Measurements from ENCODE around the gene XYLT1.
"Not testable (repeated sequence)": the region's sequence is repeated elsewhere in the genome, so short reads cannot be mapped to it uniquely, and the experiment has no call there.

The XYLT1 gene

DNA sequence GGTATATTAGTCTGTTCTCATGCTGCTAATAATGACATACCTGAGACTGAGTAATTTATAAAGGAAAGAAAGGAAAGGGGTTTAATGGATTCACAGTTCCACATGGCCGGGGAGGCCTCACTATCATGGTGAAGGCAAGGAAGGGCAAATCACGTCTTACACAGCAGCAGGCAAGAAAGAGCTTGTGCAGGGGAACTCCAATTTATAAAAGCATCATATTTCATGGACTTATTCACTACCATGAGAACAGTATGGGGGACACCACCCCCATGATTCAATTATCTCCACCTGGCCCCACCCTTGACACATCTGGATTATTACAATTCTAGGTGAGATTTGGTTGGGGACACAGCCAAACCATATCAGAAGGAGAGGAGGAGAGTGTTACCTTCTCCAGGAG is 17.7 kb upstream of the XYLT1 start:
- no peak for DNase-seq

DNA sequence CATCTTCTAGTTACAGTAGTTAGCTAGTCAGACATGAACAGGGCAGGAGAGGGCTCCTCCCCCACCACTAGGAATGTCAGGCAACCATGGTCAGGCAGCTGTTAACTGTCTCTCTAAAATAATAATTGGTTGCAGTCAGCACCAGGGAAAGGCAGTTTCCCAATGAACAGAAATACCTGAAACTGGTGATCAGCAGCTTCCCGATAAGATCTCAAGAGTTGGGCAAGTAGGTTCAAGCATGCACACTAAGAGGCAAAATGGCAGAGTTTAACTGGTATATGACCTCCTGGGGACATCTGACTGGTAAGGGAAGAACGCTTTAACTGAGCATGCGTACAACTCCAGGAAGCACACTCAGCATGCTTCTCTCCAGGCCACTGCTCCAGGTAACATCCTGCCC is 12.6 kb upstream of the XYLT1 start:
- DNase-seq, result no peak

DNA sequence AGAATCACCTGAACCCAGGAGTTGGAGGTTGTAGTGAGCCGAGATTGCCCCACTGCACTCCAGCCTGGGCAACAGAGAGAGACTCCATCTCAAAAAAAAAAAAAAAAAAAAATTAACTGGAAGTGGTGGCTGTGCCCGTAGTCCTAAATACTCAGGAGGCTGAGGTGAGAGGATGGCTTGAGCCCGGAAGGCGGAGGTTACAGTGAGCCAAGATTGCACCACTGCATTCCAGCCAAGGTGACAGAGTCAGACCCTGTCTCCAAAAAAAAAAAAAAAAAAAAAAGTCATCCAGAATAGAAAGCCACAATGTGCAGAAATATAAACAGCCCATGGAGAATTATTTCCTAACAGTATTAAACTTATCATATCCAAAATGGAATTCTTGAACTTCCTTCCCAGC is 11.6 kb upstream of the XYLT1 start:
- DNase-seq, result not testable (repeated sequence)

DNA sequence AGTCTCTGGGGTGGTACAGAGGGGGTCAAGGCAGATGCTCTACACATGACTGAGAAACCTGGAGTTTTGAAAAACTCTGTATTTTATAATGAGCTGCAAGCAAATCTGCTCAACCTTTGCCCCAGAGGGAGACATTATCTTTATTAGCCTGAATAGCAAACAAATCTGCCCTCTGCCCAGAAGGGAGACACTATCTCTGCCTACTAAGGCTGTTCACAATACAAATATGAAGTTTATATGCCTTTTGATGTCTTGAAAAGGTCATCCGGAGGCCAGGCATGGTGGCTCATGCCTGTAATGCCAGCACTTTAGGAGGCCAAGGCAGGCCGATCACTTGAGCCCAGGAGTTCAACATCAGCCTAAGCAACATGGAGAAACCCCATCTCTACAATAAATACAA is 11.0 kb upstream of the XYLT1 start:
- no peak for DNase-seq

DNA sequence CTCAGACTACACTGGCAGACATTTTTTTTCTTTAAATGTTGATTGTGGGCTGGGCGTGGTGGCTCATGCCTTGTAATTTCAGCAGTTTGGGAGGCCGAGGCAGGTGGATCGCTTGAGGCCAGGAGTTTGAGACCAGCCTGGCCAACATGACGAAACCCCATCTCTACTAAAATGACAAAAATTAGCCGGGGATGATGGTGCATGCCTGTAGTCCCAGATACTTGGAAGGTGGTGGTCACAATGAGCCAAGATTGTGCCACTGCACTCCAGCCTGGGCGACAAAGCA is 6.4 kb upstream of the XYLT1 start:
- DNase-seq, result not testable (repeated sequence)

DNA sequence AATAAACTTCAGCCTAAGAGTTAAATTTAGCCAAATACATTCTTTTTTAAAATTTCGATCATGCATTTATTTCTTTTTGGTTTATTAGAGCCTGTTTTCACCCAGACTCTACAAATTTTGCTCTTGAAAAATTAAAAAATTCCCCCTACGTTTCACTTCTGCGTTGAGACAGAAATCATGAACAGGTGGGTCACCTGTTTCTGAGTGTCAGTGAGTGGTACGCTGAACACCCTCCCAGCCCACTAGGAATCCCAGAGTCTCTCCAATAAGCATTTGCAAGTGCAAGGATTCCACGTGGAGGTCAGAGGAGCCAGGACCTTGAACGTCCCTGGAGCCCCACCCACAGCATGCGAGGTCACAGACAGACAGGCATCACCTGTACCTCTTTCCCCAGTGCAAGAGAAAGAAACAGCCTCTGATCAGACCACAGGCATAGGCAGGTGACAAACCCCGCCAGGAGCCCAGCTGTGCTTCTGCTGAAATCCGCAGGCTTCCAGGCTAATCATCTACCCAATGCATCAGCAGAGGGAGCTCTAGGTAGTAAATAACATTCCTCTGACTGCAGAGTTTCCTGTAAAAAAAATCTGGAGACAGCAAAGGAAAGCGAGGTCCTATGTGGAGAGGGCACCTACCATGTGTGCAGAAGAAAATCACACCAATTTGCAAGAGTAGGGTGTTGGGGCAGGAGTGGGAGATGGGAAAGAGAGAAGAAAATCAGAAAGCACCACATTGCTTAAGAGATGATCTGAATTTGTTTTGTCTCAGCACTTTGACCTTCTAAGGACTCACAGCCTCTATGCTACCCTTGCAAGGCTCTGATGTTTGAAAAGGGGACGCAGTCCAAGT is 5.9 kb upstream of the XYLT1 start:
- peak; percentile 20 for DNase-seq

DNA sequence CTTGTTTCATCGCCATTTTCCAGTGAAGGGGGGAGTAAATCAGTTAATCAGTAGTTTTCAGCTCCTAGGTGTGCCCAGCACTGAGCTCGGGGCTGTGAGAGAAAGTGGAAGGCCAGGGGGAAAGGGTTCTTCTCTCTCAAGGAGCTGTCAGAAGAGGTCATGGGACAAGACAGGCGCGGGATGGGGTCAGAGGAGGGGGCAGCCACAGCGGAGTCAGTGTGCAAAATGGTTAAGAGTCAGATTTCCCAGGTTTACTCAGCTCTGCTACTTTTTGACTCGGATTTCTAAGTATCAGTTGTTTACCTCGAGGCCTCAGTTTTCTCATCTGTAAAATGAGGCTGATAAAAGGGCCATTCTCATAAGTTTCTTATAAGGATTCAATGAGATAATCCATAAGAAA is 4.3 kb upstream of the XYLT1 start:
- no peak for DNase-seq

DNA sequence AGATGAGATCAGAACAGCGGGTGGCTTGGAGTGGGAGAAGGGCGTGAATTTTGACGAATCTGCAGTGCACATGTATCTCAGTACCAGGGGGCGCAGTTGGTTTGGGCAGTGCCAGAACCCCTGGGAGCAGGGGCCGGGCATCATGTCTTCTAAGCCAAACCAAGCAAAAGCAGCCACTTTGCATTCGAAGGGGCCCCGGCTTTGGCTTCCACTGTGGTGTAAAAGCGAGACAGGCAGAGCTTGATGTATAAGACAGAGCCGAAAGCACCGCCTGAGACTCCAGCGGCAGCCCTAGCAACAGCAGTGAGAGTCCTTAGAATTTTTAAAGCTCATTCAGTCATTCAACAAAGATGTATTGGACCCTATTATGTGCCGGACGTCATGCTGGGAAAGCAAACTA is 3.8 kb upstream of the XYLT1 start:
- DNase-seq, result no peak

DNA sequence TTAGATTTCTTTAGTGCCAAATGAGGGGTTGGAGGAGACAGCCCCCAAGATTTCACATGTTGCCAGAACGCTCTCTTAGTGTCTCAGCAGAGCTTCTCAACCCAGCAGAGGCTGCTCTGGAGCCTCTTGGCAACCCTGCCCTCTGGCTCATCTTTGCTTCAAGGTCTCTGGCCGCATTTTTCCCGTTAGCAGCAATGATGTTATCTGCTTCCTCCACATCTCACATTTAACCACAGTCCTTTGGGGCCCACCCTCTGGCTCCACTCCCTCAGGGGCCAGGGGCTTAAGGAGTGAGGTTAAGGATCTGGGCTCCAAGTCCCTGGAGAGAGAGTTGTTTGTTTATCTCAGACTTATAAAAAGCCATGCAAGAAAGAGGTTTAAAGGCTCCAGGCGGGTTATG is 3.3 kb upstream of the XYLT1 start:
- no peak for DNase-seq

DNA sequence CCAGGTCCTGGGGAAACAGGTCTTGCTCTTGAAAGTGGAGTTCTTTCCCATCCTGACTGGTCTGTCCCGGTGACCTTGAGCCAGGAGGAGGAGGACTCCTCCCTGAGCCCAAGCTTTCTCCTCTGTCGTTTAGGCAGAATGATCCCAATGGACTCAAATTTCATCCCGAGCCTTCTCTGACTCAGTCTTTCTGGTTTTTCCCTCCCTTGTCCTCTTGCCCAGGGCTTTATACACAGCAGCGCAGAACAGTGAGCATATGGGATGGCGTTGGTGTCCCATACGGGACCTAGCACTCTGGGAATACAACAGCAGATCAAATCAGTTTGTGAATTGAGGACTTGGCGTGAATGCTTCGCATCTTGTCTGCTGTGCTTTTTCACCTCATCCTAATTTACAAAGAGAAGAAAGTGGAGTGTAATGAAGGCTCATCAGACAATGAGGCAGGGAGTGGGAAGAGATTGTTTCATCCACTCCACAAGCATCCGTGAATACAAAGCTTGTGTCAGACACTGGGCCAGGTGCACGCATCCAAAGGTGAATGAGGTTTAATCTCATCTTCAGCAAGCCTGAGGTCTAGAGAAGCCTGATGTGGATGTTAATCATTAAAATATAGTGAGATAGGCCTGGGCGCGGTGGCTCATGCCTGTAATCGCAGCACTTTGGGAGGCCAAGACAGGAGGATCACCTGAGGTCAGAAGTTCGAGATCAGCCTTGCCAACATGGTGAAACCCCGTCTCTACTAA is 1.1 kb upstream of the XYLT1 start:
- DNase-seq, result no peak

DNA sequence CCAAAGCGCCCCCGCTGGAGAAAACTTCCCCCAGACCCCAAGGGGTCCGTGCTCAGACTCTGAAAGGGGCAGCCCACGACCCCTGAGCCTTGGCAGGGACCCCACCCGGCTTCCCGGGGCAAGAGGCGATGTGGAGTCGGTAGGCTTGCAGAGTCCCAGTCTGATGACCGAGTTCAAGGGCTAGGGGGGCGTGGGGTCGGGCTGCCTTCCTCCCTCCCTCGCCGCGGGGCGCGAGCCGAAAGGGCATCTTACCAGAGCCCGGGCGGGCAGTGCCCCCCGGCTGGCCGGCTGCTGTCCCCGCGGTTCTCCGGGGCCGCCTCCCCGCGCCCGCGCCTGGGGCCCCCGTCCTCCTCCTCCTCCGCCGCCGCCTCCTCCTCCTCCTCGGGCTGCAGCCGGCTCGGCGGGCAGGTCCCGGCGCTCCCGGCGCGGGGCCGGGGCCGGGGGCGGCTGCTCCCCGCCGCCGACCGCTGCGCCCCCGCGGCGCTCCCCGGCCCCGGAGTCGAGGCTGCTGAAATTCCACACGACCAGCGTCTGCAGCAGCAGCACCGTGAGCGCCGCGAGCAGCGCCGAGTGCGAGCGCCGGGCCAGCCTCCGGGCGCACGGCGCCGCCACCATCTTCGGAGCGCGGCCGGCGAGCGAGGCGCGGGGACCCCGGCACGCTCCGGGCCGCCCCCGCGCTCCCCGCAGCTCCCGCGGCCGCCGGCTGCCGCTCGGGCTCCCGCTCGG is 415 bp downstream of the XYLT1 start:
- DNase-seq, result peak; percentile 27

DNA sequence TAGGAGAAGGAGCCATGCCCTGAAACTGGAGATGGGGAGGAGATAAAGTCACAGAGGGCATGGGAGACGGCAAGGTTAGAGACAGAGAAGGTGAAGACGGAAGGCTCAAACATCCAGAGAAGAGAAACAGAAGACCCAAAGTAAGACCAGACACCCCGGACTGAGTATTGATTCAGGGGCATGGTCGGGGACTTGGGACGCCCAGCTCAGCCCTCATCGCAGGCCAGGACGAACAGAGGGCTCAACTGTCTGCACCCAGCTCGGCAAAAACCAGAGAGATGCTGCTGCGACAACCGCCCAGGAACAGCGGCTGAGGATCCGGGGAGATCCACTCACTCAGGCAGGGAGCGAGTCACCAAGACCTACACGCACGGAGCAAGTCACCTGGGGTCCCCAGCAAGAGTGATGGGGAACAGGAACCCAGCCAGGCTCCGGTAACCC is 999 bp downstream of the XYLT1 start:
- DNase-seq, result peak; percentile 15

DNA sequence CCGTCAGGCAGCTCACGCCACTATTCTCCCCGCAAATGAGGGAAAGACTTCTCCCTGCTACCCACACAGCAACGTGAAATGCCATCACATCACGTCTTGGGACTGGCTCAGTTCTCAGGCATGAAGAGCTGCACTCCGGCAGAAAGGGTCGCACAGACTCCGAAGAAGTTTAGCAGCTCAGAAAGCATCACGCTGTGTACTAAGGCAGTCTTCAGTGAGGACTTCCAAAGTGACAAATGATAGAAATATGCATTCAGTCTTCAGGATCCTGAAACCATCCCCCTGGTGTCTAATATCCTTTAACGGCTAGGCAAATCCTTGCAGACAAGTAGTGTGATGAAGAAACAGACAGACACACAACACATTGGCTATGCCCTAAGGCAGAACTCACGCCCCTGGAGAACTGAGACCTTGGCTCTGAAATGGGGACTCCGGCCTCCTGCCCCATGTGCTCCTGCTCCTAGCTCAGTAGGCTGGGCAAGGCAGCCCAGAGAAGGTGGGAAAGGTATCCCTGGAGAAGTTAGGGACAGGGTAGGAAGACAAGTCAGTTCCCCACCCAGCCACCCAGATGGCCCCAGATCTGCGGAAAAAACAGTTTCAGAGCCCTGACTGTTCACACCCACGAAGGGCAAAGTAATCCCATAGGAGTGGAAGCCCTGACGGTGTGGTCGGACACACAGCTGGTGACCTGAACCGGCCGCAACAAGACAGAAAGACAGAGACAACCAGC is 1.6 kb downstream of the XYLT1 start:
- no peak for DNase-seq

DNA sequence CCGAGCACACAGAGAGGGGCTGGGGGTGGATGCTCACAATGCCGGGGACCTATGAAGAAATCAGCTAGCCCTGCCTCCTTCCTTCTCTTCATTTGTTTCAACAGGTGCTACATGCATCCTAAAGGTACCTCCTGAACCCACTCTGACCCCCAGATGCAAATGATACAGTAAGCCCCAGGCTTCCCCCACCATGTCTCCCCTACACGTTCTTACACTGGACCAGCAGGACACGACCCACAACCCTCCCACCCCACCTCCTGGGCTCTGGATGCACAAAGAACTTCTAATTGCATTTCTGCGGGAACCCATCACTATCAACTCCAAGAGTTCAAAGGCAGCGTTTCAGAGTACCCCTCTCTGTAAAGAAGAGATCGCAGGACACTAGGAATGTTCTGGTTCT is 2.1 kb downstream of the XYLT1 start:
- DNase-seq, result no peak

DNA sequence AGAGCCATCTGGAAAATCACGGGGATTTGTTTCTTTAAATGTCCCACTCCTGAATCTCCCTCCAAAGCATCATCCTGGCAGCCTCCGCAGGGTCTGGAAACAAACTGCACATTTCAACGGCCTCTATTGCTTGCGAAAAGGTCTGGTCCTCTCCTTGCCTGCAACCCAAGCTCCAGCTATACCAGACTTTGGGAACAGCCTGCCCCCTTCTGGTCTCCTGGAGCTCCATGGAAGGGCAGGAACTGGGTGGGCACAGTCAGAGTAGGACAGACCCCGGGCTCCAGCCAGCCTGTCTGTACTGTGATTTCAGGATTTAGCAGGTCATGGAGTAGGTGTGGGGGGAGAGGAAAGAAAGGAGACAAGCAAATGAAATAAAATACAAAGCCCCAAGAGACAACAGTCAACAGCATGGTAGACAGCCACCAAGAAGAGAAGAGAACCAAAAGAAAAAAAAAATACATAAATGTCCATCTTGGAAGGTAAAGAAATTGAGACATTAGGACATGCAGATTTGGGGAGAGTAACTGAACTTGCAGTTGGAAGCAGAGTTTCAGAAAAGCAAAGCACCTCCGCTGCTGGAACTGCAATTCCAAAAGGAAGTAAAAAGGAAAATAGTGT is 2.7 kb downstream of the XYLT1 start:
- DNase-seq, result peak; percentile 27

DNA sequence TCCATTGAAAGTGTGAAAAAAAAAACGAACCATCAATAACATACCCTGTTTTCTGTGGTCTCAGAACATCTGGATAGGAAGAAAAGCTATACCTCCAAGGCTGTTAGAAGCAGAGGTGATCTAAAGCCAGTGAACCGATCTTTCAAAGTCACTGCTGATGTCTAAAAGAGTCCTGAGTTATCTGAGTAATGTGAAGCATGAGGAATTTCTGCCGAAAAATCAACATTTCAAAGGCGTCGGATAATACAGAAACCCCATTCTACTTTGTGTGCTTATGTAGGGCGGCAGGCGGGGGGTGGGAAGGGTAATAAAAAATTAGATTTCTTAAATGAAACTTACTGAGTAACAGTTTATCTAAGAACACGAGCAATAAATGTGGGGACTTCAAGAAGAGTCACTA is 3.9 kb downstream of the XYLT1 start:
- DNase-seq, result no peak

DNA sequence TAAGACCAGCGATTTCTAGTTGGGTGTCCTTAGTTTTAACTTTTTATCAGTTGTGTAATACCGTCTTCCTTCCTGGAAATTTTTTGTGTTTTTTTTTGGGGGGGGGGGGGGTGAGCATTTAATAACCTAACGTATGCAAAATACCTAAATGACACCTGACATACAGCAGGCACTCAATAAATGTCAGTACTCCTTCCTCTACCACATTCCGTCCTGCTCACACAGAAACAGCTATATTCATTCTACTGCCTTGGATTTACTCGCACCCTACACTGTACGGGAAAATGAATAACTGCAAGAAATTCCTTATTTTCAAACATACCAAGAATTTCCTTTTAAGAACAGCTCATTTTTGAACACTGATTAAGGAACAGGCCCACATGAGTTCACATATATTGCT is 5.3 kb downstream of the XYLT1 start:
- DNase-seq, result no peak

DNA sequence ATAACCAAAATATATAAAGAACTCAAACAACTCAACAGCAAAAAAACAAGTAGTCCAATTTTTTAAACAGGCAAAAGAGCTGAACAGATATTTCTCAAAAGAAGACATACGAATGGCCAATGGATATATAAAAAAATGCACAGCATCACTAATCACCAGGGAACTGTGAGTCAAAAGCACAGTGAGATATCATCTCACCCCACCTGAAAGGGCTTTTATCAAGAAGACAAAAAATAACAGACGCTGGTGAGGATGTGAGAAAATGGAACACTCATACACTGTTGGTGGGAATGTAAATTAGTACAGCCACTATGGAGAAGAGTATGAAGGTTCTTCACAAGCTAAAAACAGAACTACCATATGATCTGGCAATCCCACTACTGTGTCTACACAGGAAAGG is 7.4 kb downstream of the XYLT1 start:
- no peak for DNase-seq

DNA sequence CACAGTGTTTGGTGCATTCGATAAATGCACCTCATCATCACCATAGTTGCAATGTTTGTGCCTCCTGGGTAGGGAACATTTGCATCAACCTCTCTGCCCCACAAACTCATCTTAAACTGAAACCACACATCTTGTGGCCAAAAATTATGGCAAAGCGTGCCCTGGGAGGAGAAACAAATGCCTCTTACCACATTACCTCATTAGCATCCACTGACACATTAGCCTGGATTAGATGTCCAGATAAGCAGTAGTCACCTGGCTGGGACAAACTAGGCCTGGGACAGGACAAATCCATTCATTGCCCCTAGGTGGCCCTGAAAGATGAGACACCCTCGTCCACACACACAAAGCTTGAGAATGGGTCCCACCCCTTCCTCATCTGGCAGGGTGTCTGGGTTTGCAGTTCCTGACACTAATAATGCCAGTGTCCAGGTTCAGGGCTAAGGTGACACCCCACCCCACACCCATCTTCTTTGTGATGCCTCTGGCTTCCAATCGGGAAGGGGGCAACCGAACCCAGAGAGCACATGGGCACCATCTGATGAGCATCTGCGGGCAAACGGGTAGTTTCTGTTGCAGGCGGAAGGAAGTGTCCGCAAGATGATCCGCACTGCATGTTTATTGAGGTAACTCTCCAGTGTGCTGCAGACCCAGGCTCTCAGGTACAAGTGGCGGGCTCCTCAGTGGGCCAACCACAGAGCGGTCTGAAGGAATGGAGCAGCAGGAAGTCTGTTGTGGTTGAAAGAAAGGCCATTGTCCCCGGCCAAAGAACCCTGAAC is 8.6 kb downstream of the XYLT1 start:
- DNase-seq, result no peak

DNA sequence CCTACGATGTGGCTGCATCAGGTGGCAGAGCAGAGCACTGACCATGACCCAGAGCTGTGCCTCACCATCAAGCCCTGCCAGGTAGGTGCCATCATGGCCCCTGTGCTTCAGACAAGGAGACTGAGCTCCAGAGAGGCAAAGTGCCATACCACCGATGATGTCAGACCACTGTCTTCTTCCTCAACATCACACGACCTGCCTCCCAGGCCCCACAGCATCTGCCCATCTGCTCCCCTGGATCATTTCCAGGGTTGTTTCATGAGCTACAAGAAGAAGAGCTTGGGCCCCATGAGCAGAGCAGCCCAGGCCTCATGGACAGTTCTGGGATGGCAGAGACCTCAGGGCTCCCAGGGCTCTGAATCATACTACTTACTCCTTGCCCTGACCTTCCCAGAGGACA is 9.9 kb downstream of the XYLT1 start:
- no peak for DNase-seq

DNA sequence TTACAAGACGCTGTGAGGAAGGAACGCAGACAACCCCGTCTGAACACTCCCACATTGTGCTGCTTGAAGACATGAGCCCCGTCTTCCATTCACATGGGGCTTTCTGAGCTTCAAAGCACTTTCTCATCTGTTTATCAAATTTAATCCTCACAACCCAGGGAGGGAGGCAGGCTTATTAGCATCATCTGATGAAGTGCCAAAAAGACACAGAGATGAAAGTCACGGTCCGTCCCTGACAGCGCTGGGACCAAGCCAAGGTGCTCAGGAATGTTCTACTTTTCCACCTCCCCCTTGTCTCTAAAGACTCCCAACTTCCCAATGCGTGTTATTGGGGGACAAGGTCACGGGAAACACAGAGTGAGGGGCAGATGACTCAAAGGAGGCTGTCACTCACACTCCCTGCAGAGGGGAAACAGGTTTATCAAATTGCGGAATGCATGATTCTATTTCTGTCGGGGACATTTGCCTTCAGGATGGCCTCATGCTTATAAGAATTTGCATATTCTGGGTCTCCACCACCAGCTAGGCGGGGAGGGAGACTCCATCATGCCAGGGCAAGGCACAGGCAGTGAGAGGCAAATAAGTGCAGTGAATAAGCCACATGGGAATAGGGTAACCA is 10.7 kb downstream of the XYLT1 start:
- no peak for DNase-seq

Data from T-helper 9 cell (primary cell).